A549 (cell line): ENCODE data around the gene PORCN. TPM values are rescaled to one million over a fixed set of nuclear protein-coding genes. Genes with fewer than 3 reads are reported as not detected.

Source experiments
- ATAC-seq, 2 experiments: fragments of 200-7000 bp in 1 of 2; fragments of >200 bp in 1 of 2; cut with Nextera tagmentation in 1 of 2; cut with Tn5 transposase in 1 of 2; 3 replicates each; pipeline versions ENCODE4 v1.8.0 to v1.9.1; 2018 to 2020; ENCODE audit warnings: mild to moderate bottlenecking in 1 of 2, moderate library complexity in 1 of 2
- CTCF ChIA-PET: fragments of 300-600 bp; sonication (Branson Sonifier 250); formaldehyde crosslinking; extraction: SDS; loops from one replicate; lab custom pipeline; 2021; ENCODE audit warnings: antibody characterized with exemption, inconsistent platforms; lab: Yijun Ruan, JAX
- POLR2A ChIA-PET: fragments of 350-600 bp; formaldehyde crosslinking; extraction: SDS; loops from one replicate; lab custom pipeline; 2021; ENCODE audit warnings: antibody characterized with exemption, inconsistent platforms; lab: Yijun Ruan, JAX
- DNase-seq, 2 experiments: peaks; one replicate each; pipeline versions ENCODE4 v3.0.0 to v3.0.0-alpha.2; 2011 to 2016; ENCODE audit warnings: low read depth in 1 of 2, low spot score in 1 of 2
- FAIRE-seq: peaks from 2 replicates; lab custom pipeline; 2011; peaks lifted over from hg19 to GRCh38; lab: Jason Lieb, UNC
- H3K27ac ChIP-seq, 2 experiments: fragments of >200 bp; sonication (Bioruptor Twin); formaldehyde crosslinking; 3 replicates each; pipeline ENCODE4 v1.5.1; 2016 to 2017
- H3K4me1 ChIP-seq: fragments of >200 bp; sonication (Bioruptor Twin); formaldehyde crosslinking; 3 replicates; pipeline ENCODE4 v1.6.1; 2016
- H3K4me2 ChIP-seq: fragments of >200 bp; sonication (Bioruptor Twin); formaldehyde crosslinking; 3 replicates; pipeline ENCODE4 v1.6.1; 2016
- H3K4me3 ChIP-seq: fragments of >200 bp; sonication (Bioruptor Twin); formaldehyde crosslinking; 3 replicates; pipeline ENCODE4 v1.5.1; 2016
- H3K9me3 ChIP-seq: fragments of >200 bp; sonication (Bioruptor Twin); formaldehyde crosslinking; 3 replicates; pipeline ENCODE4 v1.6.1; 2016
- CHD2 ChIP-seq: fragments of 150-350 bp; IDR thresholded peaks from 2 replicates; pipeline ENCODE4 v1.6.1; 2014; ENCODE audit warnings: low read length; ENCODE audit not compliant: partially characterized antibody
- FOSB ChIP-seq: fragments of 250-450 bp; sonication (Bioruptor Pico); IDR thresholded peaks from 2 replicates; pipeline ENCODE4 v1.5.0; 2020; ENCODE audit warnings: mild to moderate bottlenecking, moderate library complexity
- FOSL2 ChIP-seq, 2 experiments: fragments of 450-650 bp in 1 of 2; fragments of >200 bp in 1 of 2; sonication (Bioruptor Twin) in 1 of 2; formaldehyde crosslinking; IDR thresholded peaks; 2 replicates each; pipeline versions ENCODE4 v1.5.0 to v1.6.1; 2016 to 2020; ENCODE audit warnings: mild to moderate bottlenecking in 1 of 2, moderate library complexity in 1 of 2
- GATA3 ChIP-seq: IDR thresholded peaks from 2 replicates; pipeline ENCODE4 v1.6.1; 2012; ENCODE audit warnings: borderline replicate concordance
- HOXB13 ChIP-seq: fragments of 250-450 bp; sonication (Bioruptor Pico); IDR thresholded peaks from 2 replicates; pipeline ENCODE4 v1.5.0; 2020; ENCODE audit warnings: low read depth, mild to moderate bottlenecking, moderate library complexity
- JUNB ChIP-seq: fragments of >200 bp; sonication (Bioruptor Twin); formaldehyde crosslinking; IDR thresholded peaks from 2 replicates; pipeline ENCODE4 v1.6.1; 2016
- MYC ChIP-seq: IDR thresholded peaks from 2 replicates; pipeline ENCODE4 v1.6.1; 2012; ENCODE audit warnings: mild to moderate bottlenecking, inconsistent platforms, low read length, improper control_type of control experiment, borderline replicate concordance
- NPAS2 ChIP-seq: fragments of 250-450 bp; sonication (Bioruptor Pico); IDR thresholded peaks from 2 replicates; pipeline ENCODE4 v1.8.0; 2022; ENCODE audit warnings: mild to moderate bottlenecking, moderate library complexity, borderline replicate concordance
- NR3C1 ChIP-seq: fragments of >200 bp; sonication (Bioruptor Twin); formaldehyde crosslinking; IDR thresholded peaks from 3 replicates; pipeline ENCODE4 v1.6.1; 2017
- PHF8 ChIP-seq: fragments of 200-600 bp; sonication (generic); IDR thresholded peaks from 2 replicates; pipeline ENCODE4 v1.6.1; 2016; ENCODE audit warnings: low read depth, mild to moderate bottlenecking, antibody characterized with exemption, moderate library complexity, borderline replicate concordance
- POLR2A ChIP-seq: IDR thresholded peaks from 2 replicates; pipeline ENCODE4 v1.6.1; 2012; ENCODE audit warnings: mild to moderate bottlenecking, low read length
- POLR2AphosphoS2 ChIP-seq: conservative IDR thresholded peaks from 2 replicates; pipeline ENCODE4 v1.6.1; 2012; ENCODE audit warnings: low read length, improper control_type of control experiment, inconsistent platforms
- RFX5 ChIP-seq: fragments of 450-650 bp; IDR thresholded peaks from 2 replicates; pipeline ENCODE4 v1.7.1; 2014; ENCODE audit warnings: antibody characterized with exemption, mild to moderate bottlenecking, moderate library complexity
- RNF2 ChIP-seq: fragments of 200-600 bp; sonication (generic); IDR thresholded peaks from 2 replicates; pipeline ENCODE4 v1.6.1; 2016; ENCODE audit warnings: low read depth, mild to moderate bottlenecking, antibody characterized with exemption, moderate library complexity, borderline replicate concordance
- TFCP2L1 ChIP-seq: fragments of 250-450 bp; sonication (Bioruptor Pico); IDR thresholded peaks from 2 replicates; pipeline ENCODE4 v1.5.0; 2021; ENCODE audit warnings: mild to moderate bottlenecking
- ZFP36 ChIP-seq: fragments of 450-650 bp; IDR thresholded peaks from 2 replicates; pipeline ENCODE4 v1.6.1; 2014; ENCODE audit warnings: borderline replicate concordance; ENCODE audit not compliant: partially characterized antibody
- ZNF302 ChIP-seq: fragments of 250-450 bp; sonication (Bioruptor Pico); IDR thresholded peaks from 2 replicates; pipeline ENCODE4 v1.9.0; 2021; ENCODE audit warnings: inconsistent platforms, mild to moderate bottlenecking, moderate library complexity
- ZSCAN20 ChIP-seq: fragments of 250-450 bp; sonication (Bioruptor Pico); IDR thresholded peaks from 2 replicates; pipeline ENCODE4 v1.8.0; 2022; ENCODE audit warnings: mild to moderate bottlenecking, moderate library complexity
- WGBS: methylation state at CpG from one replicate; pipeline ENCODE4 v1.1.6; 2017; ENCODE audit errors: missing lambda C conversion rate; 5-methylcytosine and 5-hydroxymethylcytosine counted together
- polyA plus RNA-seq, 4 experiments: library from polyadenylated mRNA; depleted of rRNA in 3 of 4; stranded (reverse); fragments of >200 nt; fragmentation: RNase III in 1 of 4; extraction: RNeasy Plus Mini Kit Qiagen cat#74134 plus additional on column Dnase treatment in 1 of 4; gene quantifications; 2 replicates in 3 of 4; 3 replicates in 1 of 4; pipeline ENCODE4 v1.2.3, GENCODE V29; 2011 to 2017
- TF ChIP-seq, protein P1 (sequence below): fragments of 250-450 bp; sonication (Bioruptor Pico); IDR thresholded peaks from 2 replicates; pipeline ENCODE4 v1.5.0; 2020; ENCODE audit warnings: low read depth, mild to moderate bottlenecking, moderate library complexity
- TF ChIP-seq, protein P2 (sequence below): fragments of >200 bp; sonication (Bioruptor Twin); formaldehyde crosslinking; IDR thresholded peaks from 2 replicates; pipeline ENCODE4 v1.6.1; 2016
- TF ChIP-seq, protein P3 (sequence below): fragments of 450-650 bp; IDR thresholded peaks from 2 replicates; pipeline ENCODE4 v1.6.1; 2014; ENCODE audit warnings: antibody characterized with exemption
- TF ChIP-seq, protein P4 (sequence below): fragments of 150-350 bp; IDR thresholded peaks from 2 replicates; pipeline ENCODE4 v1.6.1; 2014; ENCODE audit warnings: low read depth, mild to moderate bottlenecking, low read length
- TF ChIP-seq, protein P5 (sequence below): IDR thresholded peaks from 2 replicates; pipeline ENCODE4 v1.6.1; 2012; ENCODE audit warnings: low read depth, borderline replicate concordance

PORCN gene
- polyA plus RNA-seq, 2 of the 4 experiments (the other 2 are of a cell fraction) = 9.4 to 18.6 TPM

DNA sequence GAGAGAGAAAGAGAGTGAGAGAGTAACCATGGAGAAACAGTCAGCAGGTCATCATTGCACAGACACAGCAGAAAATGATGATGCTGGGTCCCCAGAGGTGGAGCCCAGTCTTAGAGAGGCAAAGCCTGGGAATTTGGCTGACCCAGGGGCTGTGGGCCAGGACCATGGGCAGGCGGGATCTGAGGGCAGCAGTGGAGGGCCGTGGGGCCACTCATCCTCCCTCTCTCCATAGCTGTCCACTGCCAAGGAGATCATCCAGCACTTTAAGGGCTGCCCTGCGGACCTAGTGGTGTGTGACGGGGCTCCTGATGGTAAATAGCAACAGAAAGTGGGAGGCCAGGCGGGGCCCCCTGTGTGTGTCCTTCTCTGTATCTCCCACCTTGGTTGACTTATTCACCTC, 30.0 kb upstream of the PORCN start (continued):
- no peak for TF ChIP-seq TFCP2L1 (CRISPR knock-in tag)

DNA sequence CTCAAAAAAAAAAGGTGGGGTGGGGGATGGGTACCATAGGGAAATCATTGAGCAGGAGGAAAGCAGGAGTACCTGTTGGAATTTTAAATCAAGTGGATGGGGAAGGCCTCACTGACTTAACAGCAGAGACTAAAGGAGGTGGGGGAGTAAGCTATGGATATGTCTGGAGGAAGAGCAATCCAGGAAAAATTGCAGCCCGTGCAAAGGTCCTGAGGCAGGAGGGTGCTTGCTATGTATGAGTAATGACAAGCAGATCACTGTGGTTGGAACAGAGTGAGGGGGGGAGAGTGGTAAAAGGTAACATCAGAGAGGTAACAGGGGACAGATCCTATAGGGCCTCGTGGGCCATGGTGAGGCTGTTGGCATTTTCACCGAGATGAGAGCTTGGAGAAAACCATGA, 28.6 kb upstream of the PORCN start:
- Histone ChIP-seq H3K4me3 (no peak overlapping the region), H3K9me3 (no peaks in the 10 kb centered on the region), H3K4me1 (peaks cover 6% of the 10 kb centered on the region; the same call in 1 of the 3 replicates), H3K27ac (no peak overlapping the region), H3K4me2 (no peak overlapping the region)
- FAIRE-seq (no peak), DNase-seq (no peak), ATAC-seq (no peak)
- WGBS = 91% methylated on average over 3 of the region's 3 CpGs
- ChIA-PET POLR2A (no interaction called here), CTCF (no interaction called here)
- TF ChIP-seq NR3C1 = no peak
- TF ChIP-seq GATA3 = no peak
- no peak for TF ChIP-seq ZNF302 (CRISPR knock-in tag)
- TF ChIP-seq, protein P1, sequence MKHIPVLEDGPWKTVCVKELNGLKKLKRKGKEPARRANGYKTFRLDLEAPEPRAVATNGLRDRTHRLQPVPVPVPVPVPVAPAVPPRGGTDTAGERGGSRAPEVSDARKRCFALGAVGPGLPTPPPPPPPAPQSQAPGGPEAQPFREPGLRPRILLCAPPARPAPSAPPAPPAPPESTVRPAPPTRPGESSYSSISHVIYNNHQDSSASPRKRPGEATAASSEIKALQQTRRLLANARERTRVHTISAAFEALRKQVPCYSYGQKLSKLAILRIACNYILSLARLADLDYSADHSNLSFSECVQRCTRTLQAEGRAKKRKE (CRISPR knock-in tag) = no peak
- no peak for TF ChIP-seq RNF2
- no peak for TF ChIP-seq NPAS2 (CRISPR knock-in tag)
- no peak for TF ChIP-seq HOXB13 (CRISPR knock-in tag)
- TF ChIP-seq, protein P2, sequence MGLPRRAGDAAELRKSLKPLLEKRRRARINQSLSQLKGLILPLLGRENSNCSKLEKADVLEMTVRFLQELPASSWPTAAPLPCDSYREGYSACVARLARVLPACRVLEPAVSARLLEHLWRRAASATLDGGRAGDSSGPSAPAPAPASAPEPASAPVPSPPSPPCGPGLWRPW = no peak

DNA sequence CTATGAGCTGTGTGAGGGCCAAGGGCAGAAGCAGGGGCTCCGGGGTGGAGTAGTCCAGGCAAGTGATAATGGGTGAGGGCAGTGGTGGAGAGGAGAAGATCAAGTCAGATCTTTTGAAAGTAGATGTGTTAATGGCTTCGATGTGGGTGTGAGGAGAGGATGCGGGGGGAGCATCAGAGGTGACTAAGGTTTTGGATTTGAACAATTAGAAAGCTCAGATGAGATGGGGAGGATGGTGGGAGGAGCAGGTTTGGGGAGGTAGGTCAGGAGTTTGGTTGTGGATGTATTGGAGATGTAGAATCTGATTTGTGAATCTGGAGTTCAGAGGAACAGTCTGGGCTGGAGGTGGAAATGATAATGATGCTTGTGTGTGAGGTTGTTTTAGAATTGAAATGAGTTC, 28.2 kb upstream of the PORCN start:
- no peak overlapping the region for H3K27ac ChIP-seq
- ATAC-seq (no peak), DNase-seq (no peak), FAIRE-seq (no peak)
- H3K4me1 ChIP-seq = peaks cover 5% of the 10 kb centered on the region; the same call in 1 of the 3 replicates
- no peak overlapping the region for H3K4me3 ChIP-seq
- 96% methylated on average over 3 of the region's 3 CpGs for whole genome bisulfite sequencing
- no peak overlapping the region for H3K4me2 ChIP-seq
- H3K9me3 ChIP-seq = no peaks in the 10 kb centered on the region
- TF ChIP-seq JUNB (no peak), ZFP36 (no peak), RNF2 (no peak), RFX5 (no peak), ZSCAN20 (CRISPR knock-in tag) (no peak), NR3C1 (no peak), FOSL2 (IDR thresholded peaks at IDR 0.05) (no peak), FOSL2 (CRISPR knock-in tag; IDR thresholded peaks at IDR 0.05) (no peak), POLR2A (no peak), FOSB (no peak), POLR2AphosphoS2 (no peak), PHF8 (no peak), MYC (no peak), CHD2 (no peak)
- TF ChIP-seq, protein P3, sequence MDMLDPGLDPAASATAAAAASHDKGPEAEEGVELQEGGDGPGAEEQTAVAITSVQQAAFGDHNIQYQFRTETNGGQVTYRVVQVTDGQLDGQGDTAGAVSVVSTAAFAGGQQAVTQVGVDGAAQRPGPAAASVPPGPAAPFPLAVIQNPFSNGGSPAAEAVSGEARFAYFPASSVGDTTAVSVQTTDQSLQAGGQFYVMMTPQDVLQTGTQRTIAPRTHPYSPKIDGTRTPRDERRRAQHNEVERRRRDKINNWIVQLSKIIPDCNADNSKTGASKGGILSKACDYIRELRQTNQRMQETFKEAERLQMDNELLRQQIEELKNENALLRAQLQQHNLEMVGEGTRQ = no peak
- TF ChIP-seq, protein P4, sequence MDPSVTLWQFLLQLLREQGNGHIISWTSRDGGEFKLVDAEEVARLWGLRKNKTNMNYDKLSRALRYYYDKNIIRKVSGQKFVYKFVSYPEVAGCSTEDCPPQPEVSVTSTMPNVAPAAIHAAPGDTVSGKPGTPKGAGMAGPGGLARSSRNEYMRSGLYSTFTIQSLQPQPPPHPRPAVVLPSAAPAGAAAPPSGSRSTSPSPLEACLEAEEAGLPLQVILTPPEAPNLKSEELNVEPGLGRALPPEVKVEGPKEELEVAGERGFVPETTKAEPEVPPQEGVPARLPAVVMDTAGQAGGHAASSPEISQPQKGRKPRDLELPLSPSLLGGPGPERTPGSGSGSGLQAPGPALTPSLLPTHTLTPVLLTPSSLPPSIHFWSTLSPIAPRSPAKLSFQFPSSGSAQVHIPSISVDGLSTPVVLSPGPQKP = no peak
- TF ChIP-seq, protein P5, sequence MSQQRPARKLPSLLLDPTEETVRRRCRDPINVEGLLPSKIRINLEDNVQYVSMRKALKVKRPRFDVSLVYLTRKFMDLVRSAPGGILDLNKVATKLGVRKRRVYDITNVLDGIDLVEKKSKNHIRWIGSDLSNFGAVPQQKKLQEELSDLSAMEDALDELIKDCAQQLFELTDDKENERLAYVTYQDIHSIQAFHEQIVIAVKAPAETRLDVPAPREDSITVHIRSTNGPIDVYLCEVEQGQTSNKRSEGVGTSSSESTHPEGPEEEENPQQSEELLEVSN = no peak
- TF ChIP-seq, protein P1 (CRISPR knock-in tag) = no peak
- CTCF ChIA-PET = no interaction called here
- POLR2A ChIA-PET = no interaction called here
